Activated T-helper 1 cell treated with Interleukin-2 at 50 U/mL for 16 hours (primary cell): ENCODE measurements around the gene RBM6.
"Not testable (repeated sequence)": the region's sequence is repeated elsewhere in the genome, so short reads cannot be mapped to it uniquely, and the experiment has no call there.

Source experiments
- DNase-seq: peaks from one replicate; pipeline ENCODE4 v3.0.0-alpha.2; 2020; ENCODE audit warnings: low read depth

Gene RBM6

DNA sequence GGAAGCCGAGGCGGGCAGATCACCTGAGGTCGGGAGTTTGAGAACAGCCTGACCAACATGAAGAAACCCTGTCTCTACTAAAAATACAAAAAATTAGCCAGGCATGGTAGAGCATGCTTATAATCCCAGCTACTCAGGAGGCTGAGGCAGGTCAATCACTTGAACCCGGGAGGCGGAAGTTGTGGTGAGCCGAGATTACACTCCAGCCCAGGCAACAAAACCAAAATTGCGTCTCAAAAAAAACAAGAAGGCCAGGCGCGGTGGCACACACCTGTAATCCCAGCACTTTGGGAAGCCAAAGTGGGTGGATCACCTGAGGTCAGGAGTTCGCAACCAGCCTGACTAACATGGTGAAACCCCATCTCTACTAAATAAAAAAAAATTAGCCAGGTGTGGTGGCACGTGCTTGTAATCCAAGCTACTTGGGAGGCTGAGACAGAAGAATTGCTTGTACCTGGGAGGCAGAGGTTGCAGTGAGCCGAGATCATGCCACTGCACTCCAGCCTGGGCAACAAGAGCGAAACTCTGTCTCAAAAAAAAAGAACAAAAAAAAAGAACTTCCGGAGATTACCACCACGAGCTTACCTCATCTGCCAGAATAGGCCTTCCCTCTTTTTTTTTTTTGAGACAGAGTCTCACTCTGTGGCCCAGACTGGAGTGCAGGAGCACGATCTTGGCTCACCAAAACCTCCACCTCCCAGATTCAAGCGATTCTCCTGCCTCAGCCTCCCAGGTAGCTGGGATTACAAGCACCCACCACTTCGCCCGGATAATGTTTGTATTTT lies 22.0 kb upstream of the RBM6 start:
- DNase-seq: not testable (repeated sequence)

DNA sequence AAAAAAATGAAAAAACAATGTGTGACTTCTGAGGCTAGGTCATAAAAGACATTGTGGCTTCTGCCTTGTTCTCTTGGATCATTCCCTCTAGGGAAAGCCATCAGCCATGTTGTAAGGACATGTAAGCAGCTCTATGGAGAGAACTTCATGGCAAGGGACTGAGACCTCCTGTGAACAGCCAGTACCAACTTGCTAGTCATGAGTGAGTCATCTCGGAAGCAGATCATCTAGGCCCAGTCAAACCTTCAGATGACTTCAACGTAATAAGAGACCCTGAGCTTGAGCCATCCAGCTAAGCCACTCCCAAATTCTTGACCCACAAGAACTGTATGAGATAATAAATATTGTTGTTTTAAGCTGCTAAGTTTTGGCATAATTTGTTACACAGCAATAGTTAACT lies 15.3 kb upstream of the RBM6 start:
- DNase-seq: no peak

DNA sequence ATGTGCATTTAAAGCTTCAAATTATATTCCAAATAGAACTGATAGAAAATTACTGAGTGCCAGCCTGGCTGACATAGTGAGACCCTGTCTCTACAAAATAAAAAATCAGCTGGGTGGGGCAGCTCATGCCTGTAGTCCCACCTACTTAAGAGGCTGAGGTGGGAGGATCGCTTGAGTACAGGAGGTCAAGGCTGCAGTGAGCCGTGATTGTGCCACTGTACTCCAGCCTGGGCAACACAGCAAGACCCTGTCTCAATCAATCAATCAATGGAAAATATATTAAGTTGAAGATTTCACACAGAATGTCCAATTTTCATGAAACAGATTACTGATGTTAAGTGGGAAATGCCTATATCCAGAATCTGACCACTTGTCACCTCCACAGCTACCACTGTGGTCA lies 14.5 kb upstream of the RBM6 start:
- no peak for DNase-seq

DNA sequence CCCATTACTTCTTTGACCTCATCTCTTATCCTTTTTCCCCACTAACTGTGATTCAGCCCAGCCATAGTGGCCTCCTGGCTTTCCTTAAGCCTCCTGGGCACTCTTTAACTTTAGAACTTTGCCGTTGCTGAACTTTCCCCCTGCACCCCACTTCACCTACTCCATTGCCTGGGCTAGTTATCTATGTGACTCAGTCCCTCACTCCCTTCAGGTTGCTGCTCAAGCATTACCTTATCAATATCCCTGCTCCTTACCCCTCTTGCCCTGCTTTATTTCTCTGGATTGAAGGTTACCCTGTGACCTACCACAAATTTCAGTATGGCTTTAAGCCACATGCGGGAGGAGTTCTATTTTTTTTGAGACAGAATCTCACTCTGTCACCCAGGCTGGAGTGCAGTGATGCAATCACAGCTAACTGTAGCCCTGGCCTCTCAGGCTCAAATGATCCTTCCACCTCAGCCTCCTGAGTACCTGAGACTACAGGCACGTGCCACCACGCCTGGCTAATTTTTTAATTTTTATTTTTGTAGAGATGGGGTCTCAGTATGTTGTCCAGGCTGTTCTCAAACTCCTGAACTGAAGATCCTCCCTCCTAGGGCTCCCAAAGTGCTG lies 13.7 kb upstream of the RBM6 start:
- no peak for DNase-seq

DNA sequence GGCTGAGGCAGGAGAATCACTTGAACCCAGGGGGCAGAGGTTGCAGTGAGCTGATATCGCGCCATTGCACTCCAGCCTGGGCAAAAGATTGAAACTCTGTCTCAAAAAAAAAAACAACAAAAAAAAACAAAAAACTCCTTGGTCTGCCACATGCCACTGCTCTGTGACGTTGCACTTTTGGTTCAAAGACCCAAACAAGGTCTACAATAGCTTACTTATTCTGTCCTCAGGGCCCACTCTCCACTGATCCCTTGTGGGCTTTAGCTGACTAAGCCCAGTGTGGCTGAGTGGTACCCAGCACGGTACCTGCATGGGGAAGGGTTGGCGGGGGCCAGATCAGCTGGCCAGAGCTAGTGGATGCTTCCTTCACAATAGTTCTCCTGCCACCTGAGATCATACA lies 12.2 kb upstream of the RBM6 start:
- DNase-seq: no peak

DNA sequence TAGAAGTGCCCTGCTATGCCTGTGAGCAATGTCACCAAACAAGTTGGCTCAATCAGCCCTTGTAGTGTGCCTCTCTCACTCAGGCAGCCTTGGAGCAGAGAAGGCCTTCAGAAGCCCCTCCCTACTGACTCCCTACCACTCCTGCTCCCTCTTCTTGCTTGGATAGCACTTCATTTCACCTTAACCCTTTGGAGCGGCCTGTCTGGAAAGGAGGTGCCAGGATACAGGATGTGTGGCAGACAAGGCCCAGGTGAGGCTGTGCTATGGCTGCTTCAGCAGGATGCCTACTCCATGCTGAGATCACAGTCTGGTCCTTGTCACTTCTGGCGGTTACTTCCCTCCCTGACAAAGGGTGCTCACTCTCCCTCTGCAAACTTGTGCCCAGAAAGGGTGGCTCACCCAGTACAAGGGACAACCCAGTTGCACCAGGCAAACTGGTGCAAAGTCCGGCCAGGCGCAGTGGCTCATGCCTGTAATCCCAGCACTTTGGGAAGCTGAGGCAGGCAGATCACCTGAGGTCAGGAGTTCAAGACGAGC lies 11.4 kb upstream of the RBM6 start:
- no peak for DNase-seq

DNA sequence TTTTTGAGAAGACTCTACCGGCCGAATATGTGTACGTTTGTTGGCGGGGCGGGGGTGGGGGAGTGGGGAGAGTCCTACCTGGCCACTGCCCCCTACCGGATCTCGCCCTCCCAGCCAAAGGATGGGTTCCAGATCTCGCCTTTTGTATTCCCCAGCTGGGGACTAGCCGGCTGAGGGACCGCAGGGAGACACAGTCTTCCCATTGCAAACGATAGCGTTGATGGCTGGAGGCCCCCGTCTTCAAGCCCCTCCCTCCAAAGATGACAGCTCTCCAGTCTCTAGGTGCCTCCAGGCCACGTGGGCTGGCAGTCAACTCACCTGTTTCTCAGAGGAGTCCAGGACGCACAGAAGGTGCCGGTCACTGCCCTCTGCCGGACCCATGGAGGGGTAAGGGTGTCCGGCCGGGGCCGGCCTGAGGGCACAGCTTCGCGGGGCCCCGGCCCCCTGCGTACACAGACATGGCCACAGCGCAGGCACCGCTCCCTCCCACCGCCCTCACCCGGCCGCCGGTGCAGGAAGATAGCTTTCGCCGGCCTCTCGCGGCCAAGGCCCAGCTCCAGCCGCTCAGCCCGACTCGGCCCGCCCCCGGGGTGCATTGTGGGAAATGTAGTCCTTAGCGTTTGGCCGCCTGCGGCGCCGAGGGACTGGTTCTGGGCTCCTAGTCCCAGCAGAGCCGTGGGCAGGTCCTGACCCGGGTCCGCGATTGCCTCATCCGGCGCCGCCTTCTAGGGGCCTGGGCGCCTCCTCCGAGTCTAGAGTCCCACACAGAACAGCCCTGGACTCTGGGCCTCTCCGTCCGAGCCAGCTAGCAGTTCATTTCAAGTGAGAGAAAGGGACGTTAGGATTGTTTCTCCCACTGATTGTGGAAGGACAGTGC lies 10.4 kb upstream of the RBM6 start, which contains the start of gene MON1A:
Gene MON1A (minus strand): TSS at position 521 of the 877 bp plus-strand sequence. CDS start 16,465 bp downstream, outside the sequence.
- peak; percentile 72 for DNase-seq

DNA sequence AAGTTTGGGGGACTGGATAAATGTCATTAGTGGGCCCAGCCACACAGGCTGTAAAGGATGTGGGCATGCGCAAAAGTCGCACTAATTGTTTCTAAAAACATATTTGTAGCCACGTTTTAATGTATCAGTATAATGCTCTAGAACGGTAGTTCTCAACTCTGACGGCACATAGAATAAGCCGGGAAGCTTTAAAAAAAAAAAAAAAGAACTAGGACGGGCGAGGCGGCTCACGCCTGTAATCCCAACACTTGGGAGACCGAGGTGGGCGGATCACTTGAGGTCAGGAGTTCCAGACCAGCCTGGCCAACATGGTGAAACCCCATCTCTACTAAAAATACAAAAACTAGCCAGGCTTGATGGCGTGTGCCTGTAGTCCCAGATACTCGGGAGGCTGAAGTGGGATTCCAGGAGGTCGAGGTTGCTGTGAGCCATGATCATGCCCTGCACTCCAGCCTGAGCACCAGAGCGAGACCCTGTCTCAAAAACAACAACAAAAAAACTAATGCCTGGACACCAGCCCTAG lies 9.7 kb upstream of the RBM6 start:
- no peak for DNase-seq

DNA sequence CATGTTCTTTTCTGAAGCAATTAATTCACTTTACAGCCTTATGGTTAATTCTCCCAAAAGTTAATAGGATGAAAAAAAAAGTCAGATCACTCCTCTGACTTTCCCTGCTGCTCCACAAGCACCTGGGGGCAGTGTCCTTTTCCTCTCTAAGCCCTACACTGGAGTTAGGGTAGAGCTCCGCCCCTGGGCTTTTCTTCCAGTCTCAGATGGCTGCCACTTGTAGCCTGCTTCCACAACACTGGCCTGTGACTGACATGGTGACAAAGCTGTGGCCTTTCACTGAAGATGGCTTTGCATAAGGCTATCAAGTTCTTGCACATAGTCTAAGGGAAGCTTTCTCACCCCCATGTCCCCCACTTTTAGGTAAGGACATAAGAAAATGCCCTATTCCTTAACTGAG lies 9.0 kb upstream of the RBM6 start:
- DNase-seq: no peak

DNA sequence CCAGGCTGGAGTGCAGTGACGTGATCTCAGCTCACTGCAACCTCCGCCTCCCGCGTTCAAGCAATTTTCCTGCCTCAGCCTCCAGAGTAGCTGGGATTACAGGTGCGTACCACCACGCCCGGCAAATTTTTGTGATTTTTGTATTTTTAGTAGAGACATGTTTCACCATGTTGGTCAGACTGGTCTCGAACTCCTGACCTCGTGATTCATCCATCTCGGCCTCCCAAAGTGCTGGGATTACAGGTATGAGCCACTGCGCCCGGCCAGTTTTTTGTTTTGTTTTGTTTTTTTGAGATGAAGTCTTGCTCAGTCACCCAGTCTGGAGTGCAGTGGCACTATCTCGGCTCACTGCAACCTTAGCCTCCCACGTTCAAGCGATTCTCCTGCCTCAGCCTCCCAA lies 7.7 kb upstream of the RBM6 start:
- not testable (repeated sequence) for DNase-seq

DNA sequence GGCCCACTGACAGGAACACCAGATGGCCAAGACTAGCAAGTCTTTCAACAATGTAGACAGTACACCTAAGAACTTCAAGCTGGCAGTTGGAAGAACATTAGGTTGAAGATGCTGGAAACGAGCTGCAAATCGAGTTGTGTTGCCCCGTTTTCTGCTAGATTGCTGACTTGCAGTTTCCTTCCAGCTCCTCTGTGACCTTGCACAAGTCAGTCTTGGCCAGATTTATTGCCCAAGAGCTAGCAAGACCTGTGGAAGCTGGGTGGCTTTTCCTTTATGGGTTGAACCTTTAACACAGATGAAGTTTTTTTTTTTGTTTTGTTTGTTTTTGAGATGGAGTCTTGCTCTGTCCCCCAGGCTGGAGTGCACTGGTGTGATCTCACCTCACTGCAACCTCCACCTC lies 2.9 kb upstream of the RBM6 start:
- DNase-seq: no peak

DNA sequence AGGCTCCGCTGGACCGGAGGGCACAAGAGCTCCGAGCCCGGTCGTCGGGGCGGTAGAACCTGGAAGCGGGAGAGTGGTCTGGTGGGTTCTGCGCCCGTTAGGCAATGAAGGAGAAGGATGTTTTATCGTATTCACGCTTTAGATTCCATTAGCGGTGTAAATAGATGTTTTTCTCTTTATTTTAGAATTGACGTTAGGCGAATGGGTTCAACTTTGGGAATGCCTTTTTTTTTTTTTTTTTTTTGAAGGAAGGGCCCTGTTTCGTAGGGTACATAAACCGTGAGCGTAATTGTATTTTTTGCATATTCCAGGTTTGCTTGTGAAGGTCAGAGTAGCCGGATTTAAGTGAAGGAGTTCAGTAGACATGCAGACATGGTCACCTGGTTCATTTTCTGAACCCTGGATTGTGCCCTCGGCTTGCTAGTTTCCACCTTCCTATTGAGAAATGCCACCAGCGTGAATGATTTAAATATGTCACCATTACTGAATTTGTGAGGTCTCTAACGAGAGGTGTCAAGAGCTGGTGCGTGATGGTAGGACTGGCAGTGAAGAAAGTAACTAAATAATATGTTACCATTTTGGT lies 808 bp downstream of the RBM6 start:
- DNase-seq: no peak

DNA sequence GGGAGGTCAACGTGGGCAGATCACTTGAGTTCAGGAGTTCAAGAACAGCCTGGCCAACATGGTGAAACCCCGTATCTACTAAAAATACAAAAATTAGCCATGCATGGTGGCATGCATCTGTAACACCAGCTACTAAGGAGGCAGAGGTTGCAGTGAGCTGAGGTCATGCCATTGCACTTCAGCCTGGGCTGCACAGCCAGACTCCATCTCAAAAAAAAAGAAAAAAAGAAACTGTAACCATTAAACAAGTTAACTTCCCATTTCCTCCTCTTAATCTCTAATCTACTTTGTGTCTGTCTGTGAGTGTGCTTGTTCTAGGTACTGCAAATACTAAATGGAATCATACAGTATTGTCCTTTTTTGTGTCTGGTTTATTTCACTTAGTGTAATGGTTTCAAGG lies 2.7 kb downstream of the RBM6 start:
- DNase-seq: no peak

DNA sequence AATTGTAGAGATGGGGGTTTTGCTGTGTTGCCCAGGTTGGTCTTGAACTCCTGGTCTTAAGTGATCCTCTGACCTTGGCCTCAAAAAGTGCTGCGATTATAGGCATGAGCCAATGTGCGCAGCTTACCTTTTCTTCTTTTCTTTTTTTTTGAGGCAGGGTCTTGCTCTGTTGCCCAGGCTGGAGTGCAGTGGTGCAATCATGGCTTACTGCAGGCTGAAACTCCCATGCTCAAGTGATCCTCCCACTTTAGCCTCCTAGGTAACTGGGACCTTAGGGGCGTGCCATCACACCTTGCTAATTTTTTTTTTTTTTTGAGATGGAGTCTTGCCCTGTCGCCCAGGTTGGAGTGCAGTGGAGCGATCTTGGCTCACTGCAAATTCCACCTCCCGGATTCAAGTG lies 13.0 kb downstream of the RBM6 start:
- no peak for DNase-seq

DNA sequence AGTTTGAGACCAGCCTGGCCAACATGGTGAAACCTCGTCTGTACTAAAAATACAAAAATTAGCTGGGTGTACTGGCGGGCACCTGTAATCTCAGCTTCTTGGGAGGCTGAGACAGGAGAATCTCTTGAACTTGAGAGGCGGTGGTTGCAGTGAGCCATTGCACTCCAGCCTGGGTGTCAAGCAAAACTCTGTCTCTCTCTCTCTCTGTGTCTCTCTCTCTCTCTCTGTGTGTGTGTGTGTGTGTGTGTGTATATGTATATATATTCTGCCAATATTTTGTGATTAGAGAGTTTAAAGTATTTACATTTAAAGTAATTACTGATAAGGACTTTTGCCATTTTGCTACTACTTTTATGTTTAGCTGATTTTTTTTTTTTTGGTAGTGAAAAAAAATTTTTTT lies 15.7 kb downstream of the RBM6 start:
- DNase-seq: no peak

DNA sequence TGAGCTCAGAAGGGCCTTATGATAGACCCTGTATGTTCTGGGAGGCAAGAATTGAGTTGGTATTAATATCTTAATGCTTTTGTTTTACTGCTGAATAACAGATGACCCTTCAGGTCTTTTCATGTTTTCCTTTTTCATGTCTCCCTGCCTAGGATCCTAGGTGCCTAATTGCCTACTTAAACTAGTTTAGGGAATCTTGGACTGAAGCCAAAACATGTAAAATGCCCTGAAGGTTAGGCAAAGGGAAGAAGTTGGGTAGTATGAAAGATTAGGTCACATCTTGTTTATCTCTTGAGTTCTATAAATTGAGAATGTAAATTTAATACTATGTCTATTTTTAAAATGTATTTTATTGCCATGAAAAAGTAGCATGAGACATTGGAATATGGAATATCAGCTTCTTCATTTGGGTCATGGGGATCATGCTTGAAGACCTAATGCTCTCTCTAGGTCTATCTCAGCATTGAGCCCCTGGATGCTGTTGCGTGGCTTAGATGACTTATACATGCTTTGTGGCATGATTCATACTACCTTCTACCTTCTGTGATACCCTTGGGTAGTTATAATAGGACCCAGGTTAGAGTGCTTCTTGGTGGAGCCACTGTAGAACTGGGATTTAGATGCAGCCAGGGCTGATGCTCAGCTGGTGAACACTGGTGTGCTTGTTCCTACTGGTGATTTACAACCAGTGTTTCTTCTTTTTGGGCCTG lies 26.4 kb downstream of the RBM6 start:
- DNase-seq: no peak

DNA sequence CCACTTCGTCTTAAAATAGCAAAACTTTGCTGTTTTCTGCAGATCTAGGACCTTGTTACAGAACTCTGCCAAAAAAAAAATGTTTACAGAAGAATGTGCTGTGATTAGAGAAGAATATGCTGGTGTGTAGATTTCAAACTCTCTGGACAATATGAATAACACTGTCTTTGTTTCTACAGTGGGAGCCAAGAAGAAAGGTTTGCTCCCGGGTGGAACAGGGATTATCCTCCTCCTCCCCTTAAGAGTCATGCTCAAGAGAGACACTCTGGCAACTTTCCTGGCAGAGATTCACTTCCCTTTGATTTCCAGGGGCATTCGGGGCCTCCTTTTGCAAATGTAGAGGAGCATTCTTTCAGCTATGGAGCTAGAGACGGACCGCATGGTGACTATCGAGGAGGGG lies 27.3 kb downstream of the RBM6 start:
- DNase-seq: no peak

DNA sequence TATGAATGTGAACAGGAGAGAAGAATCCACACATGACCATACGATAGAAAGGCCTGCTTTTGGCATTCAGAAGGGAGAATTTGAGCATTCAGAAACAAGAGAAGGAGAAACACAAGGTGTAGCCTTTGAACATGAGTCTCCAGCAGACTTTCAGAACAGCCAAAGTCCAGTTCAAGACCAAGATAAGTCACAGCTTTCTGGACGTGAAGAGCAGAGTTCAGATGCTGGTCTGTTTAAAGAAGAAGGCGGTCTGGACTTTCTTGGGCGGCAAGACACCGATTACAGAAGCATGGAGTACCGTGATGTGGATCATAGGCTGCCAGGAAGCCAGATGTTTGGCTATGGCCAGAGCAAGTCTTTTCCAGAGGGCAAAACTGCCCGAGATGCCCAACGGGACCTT lies 28.4 kb downstream of the RBM6 start:
- no peak for DNase-seq

DNA sequence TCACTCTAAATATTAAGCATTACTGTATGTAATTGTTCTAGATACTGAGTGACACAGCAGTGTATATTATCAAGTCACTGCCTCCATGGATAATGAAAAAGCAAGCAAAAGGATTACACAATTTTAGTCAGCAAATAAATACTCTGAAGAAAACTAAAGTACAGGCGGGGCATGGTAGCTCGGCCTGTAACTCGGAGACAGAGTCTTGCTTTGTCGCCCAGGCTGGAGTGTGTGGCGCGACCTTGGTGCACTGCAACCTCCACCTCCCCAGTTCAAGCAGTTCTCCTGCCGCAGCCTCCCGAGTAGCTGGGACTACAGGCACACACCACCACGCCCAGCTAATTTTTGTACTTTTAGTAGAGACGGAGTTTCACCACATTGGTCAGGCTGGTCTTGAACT lies 32.7 kb downstream of the RBM6 start:
- DNase-seq: no peak

DNA sequence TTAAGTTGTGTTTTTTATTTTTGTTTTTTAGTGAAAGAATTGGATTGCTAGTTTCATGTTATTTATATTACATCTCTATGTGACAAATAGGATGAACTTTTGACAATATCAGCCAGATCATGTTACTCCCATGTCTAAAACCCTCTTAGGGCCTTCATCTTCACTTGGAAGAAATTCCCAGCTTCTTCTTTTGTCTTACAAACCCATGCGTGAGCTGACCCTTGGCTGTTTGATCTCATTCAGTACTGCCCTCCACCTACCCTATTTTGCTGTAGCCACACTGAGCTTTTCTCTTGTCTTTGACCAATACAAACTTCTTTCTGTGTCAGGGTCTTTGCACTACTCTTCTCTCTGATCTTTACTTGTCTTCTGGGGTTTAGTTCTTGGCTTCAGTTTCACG lies 37.0 kb downstream of the RBM6 start:
- no peak for DNase-seq

DNA sequence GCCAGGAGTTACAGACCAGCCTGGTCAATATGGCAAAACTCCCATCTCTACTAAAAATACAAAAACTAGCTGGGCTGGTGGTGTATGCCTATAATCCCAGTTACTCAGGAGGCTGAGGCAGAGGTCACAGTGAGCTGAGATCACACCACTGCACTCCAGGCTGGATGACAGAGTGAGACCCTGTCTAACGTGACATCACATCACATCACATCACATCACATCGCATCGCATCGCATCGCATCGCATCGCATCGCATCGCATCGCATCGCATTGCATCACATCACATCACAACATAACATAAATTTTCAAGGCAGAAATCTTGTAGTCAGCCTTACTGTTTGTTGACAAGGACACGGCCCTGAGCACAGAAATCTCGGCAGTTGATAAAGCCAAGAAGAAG lies 44.4 kb downstream of the RBM6 start:
- DNase-seq: no peak
